ENCODE measurements around the gene ZBTB32.

DNA sequence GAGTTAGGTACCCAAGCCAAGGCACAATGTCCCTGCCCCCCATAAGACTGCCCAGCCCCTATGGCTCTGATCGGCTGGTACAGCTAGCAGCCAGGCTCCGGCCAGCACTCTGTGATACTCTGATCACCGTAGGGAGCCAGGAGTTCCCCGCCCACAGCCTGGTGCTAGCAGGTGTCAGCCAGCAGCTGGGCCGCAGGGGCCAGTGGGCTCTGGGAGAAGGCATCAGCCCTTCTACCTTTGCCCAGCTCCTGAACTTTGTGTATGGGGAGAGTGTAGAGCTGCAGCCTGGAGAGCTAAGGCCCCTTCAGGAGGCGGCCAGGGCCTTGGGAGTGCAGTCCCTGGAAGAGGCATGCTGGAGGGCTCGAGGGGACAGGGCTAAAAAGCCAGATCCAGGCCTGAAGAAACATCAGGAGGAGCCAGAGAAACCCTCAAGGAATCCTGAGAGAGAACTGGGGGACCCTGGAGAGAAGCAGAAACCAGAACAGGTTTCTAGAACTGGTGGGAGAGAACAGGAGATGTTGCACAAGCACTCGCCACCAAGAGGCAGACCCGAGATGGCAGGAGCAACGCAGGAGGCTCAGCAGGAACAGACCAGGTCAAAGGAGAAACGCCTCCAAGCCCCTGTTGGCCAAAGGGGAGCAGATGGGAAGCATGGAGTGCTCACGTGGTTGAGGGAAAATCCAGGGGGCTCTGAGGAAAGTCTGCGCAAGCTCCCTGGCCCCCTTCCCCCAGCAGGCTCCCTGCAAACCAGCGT lies 10.4 kb downstream of the ZBTB32 start:
- TF ChIP-seq EZH2 (IDR thresholded peaks at IDR 0.05) (no peak), POLR2AphosphoS5 (IDR thresholded peaks at IDR 0.05; ENCODE audit: borderline replicate concordance, low read depth, low read length) (no peak), FOXP2 (optimal IDR thresholded peaks at IDR 0.05; ENCODE audit: control extremely low read depth, extremely low read length, insufficient read depth) (no peak)
